HG02970 (cell line): ENCODE data around the gene CCR8.
"Not testable (repeated sequence)": the region's sequence is repeated elsewhere in the genome, so short reads cannot be mapped to it uniquely, and the experiment has no call there.

Experiments used
- ATAC-seq: cut with Tn5 transposase; IDR thresholded peaks from one replicate; pipeline ENCODE4 v1.9.1; 2021; ENCODE audit warnings: mild to moderate bottlenecking, moderate library complexity, moderate number of reproducible peaks; ENCODE audit not compliant: unreplicated experiment, low FRiP score

Gene CCR8

GRCh38 chr3:39313289-39313688, 16.2 kb upstream of the CCR8 start:
- no peak for ATAC-seq

DNA sequence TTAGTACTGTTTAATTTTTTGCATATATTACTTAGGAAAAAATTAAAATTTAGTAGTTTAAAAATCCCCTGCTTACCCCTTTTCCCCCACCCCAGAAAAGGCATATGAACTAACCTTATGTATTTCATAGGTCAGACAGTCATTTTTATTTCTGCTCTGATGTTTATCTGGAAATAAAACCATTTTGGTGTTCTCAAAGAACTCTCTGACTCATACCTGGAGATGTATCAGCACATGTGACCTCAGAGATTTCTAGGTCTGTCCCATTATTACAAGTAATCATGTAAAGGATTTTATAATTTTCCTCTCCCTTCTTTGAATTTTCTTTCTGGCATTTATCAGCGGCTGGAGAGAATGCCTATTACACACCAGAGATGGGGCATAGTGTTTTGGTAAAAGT, 14.1 kb upstream of the CCR8 start:
- no peak for ATAC-seq

DNA sequence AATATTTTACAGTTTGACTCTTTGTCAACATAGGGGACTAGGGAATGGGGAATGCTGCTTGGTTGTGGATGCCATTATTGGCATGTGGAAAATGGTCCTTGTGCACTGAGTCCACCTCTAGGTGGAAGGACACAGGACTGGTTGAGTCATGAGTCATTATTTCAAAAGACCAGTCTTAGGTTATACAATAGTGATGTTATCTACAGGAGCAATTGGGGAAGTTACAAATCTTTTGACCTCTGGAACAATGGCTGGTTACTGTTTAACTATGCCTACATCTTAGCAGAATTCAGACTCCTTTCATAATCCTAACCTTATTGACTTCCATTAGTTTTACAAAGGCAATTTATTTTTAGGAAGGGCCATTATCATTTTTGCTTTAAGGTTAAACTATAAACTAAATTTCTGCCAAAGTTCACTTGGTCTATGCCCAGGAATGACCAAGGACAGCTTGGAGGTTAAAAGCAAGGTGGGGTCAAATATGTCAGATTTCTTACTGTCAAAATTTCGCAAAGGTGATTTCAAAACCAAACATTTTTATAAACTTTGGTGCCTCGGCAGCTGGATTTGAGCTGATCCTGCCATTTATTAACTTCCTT, 11.8 kb upstream of the CCR8 start:
- ATAC-seq = no peak

- ATAC-seq = no peak
Observed at GRCh38 chr3:39318301-39318700, 11.2 kb upstream of the CCR8 start.

GRCh38 chr3:39319249-39319648, 10.3 kb upstream of the CCR8 start:
- ATAC-seq = no peak

DNA sequence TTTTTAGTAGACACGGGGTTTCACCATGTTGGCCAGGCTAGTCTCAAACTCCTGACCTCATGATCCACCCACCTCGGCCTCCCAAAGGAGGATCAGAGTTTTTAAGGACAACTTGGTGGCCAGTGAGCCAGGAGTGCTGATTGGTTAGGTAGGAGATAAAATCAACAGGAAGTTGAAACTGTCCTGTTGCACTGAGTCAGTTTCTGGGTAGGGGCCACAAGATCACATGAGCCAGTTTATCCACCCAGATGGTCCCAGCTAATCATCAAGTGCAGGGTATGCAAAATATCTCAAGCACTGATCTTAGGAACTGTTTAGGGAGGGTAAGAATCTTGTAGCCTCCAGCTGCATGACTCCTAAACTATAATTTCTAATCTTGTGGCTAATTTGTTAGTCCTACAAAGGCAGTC, 7.9 kb upstream of the CCR8 start:
- not testable (repeated sequence) for ATAC-seq

- ATAC-seq = not testable (repeated sequence)
Observed at GRCh38 chr3:39322209-39322715, 7.2 kb upstream of the CCR8 start.

DNA sequence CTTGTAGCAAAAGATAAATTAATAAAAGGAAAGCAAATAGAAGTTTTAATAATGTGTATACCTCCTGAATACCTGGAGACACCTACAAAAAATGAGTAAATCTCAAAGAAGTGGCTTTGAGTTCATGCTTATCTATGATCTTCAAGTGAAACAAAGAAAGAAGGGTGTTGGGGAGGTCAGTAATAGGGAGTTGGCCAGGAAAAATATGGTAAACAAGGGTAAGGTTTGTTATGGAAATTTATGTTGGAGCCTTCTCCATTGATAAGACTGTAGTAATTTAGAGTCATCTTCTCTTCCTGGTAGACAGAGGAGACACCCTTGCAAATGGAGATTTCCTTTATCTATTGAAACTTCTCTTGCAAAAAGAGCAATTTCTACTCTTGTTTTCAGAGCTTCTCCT, 6.6 kb upstream of the CCR8 start:
- no peak for ATAC-seq

GRCh38 chr3:39323494-39323893, 6.0 kb upstream of the CCR8 start:
- no peak for ATAC-seq

- no peak for ATAC-seq
Observed at GRCh38 chr3:39325236-39325635, 4.3 kb upstream of the CCR8 start.

DNA sequence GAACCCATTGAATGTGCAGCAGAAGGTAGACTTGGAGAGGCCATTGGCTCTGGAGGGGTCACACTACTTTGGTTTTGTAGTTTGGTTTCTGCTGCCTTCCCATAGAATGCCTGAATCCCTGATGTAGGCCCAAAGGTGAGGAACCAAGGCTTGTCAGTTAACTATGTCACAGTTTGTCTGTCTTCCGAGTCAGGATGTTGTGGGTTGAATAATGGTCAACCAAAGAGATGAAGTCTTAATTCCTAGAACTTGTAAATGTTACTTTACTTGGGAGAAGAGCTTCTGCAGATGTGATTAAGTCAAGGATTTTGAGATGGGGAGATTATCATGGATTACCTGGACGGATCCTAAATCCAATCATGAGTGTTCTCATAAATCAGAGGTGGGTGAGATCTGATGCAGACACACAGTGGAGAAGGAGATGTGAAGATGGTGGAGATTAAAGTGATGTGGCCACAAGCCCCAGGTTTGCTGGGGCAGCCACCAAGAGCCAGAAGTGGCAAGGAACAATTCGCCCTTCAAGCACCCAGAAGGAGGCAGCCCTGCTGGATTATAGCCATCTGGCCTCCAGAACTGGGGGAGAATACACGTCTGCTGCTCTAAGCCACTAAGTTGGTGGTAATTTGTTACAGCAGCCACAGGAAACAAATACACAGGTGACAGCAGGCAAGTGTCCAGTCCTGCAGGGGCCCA, 2.3 kb upstream of the CCR8 start:
- ATAC-seq = no peak

- peak; percentile 64 for ATAC-seq
Observed at GRCh38 chr3:39327746-39328349, 1.7 kb upstream of the CCR8 start.

- ATAC-seq = no peak
Observed at GRCh38 chr3:39330824-39331223, 1.3 kb downstream of the CCR8 start.

GRCh38 chr3:39332525-39332924, 3.0 kb downstream of the CCR8 start:
- ATAC-seq = no peak

DNA sequence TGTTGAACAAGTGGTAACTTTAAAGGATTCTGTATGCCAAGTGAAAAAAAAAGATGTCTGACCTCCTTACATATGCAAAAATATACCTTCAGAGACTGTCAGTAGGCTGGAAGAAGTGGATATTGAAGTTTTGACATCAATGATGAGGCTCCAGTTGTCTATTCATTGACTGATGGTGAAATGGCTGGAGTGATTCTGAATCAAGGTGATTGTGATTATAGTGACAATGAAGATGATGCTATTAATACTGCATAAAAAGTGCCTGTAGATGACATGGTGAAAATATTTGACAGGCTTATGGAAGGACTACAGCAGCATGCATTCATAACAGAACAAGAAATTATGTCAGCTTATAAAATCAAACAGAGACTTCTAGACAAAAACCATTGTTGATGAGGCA, 4.1 kb downstream of the CCR8 start:
- no peak for ATAC-seq

DNA sequence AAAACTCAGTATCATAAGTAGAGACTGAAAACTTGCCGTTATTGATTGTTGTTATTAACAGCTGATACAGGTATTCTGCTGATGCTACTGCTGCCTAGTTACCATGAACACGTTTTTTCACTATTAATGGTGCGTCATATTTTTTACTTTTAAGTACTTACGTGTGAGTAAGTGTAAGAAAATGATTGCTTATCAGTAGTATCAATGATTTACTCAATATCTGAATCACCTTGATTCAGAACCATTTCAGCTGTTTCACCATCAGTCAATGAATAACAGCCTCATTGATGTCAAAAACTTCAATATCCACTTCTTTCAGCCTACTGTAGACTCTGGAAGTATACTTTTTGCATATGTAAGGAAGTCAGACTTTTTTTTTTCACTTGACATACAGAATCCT, 4.7 kb downstream of the CCR8 start:
- ATAC-seq = no peak

DNA sequence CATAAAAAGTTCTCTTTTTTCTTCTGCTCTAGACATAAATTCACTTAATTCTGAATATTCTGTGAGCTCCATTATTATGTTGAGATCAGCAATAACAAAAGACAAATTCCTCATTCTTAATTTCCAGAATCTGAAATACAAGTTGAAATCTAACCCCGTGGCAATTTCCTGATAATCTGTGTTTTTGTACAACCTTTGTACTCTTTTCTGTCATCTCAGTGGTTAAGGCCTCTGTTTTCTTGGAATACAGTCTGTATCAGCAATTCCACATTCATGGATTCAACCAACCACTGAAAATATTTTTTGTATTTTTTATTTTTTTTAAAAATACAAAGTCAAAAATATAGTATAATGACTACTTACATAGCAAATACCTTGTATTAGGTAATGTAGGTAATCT, 8.7 kb downstream of the CCR8 start:
- no peak for ATAC-seq

DNA sequence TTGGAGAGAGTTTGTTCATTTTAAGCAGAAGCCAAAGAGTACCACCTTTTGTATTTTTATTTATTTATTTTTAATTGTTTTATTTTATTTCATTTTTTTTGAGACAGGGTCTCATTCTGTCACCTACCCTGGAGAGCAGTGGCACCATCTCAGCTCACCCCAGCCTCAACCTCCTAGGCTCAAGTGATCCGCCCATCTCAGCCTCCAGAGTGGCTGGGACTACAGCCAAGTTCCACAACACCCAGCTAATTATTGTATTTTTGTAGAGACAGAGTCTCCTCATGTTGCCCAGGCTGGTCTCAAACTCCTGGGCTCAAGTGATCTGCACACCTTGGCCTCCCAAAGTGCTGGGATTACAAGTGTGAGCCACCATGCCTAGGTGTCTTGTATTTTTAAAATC, 9.6 kb downstream of the CCR8 start:
- no peak for ATAC-seq

DNA sequence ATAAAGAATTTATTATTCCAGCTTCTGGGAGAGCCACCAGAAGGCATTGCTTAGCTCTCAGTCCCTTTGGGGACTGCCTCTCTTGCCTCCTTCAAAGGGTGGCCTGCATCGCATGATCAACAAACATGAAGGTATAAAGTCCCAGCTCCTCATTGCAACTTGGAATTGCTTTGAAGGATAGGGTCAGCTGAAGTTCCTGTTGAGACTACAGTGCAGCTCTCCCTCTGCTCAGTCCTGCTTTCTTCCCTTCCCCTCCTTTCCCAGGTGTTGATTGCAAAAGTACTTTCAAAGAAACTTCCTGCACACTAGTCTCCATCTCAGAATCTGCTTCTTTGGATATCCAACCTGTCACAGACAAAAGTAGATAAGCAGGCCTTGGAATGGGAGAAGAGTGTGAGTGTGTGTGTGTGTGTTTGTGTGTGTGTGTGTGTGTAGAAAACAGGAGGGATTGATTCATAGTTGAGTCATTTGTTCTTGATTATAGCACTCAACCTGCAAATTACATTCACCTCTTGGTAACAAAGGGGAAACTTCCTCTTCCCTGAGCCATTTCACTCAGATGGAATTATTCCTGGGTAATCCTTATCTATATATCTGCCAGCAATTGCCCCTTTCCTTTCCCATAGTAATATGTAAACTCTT, 13.7 kb downstream of the CCR8 start:
- ATAC-seq = no peak

- ATAC-seq = no peak
Observed at GRCh38 chr3:39343760-39344159, 14.3 kb downstream of the CCR8 start.

DNA sequence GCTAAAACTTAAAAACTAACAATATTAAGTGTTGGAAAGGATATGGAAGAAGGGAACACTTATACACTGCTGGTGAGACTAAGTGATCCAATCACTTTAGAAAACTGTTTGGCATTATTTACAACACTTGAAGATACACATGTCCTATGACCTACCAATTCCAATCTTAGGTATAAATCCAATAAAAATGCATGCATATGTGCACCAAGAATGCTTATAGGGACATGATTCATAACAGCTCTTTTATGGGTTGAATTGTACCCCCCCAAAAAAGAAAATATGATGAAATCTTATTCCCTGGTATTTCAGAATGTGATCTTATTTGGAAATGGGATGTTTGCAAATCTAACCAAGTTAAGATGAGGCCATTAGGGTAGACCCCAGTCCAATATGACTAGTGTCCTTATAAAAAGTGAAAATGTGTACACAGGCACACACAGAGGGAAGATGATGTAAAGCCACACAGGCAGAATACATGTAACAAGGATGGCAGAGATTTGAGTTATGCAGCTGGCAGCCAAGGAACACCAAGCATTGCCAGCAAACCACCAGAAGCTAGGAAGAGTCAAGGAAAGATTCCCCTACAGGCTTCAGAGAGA, 15.3 kb downstream of the CCR8 start:
- ATAC-seq = no peak
